ENCODE results near the gene SRRM3. TPM values are rescaled to one million over a fixed set of nuclear protein-coding genes. Genes with fewer than 3 reads are reported as not detected.
A peak's percentile ranks its signal among the peaks of the same experiment; 100 is the strongest.

Gene SRRM3
- total and polyA plus RNA-seq, 9 of the 15 experiments (the other 6 are each of a cell fraction or from before 2014, with no cell fraction given) = 0.04 to 0.91 (median 0.46) TPM; not detected in 2

- H3K4me1 ChIP-seq (replicated peaks in 1 of 2; ENCODE audit: control insufficient read depth in 2 of 2, insufficient read depth in 2 of 2, low read length in 2 of 2) = peaks cover 23 to 35% of the 10 kb centered on the region in 2 experiments; a peak in 4 of 5 replicates
- no peaks in the 10 kb centered on the region for H3K27me3 ChIP-seq (ENCODE audit: control insufficient read depth in 2 of 2, insufficient read depth in 2 of 2, low read length in 2 of 2)
- peak overlapping the region; percentile 99 for H2AFZ ChIP-seq (ENCODE audit: low read depth, low read length)
- WGBS (ENCODE audit: insufficient coverage, low coverage, missing lambda C conversion rate) = under 1% methylated on average over 43 of the region's 50 CpGs
- FAIRE-seq (peak; percentile 94), DNase-seq (ENCODE audit: extremely low read depth in 1 of 4, low spot score in 3 of 4) (peak; percentile 99 to 100 (median 100)), ATAC-seq (peak; percentile 97)
- intact Hi-C loops (cut with micrococcal nuclease) (loop anchor here (1.0 to 2.0 kb wide), 2 partner anchors 15 to 41 kb away; partner anchors contain the start of gene HSPB1), in situ Hi-C loops (cut with MboI) (no loop called here)
- H3K9ac ChIP-seq (ENCODE audit: insufficient read depth in 1 of 2, low read depth in 2 of 2, low read length in 2 of 2) = peak overlapping the region; percentile 70 to 93
- CTCF ChIA-PET (ENCODE audit: low intra/inter-chr PET ratio) = interaction anchor here (0.7 to 1.5 kb wide), 3 partner anchors 22 to 26 kb away, joined by 3 to 5 read pairs (median 3); no protein-coding TSS in a partner anchor
- POLR2A ChIA-PET = interaction anchor here (0.5 to 2.6 kb wide), 12 partner anchors 10 to 1022 kb away, joined by 3 to 11 read pairs (median 3); partner anchors contain the start of genes HSPB1 and ZP3
- H3K27ac ChIP-seq (ENCODE audit: extremely low read depth, low read depth, low read length) = peak overlapping the region; percentile 79
- H3K36me3 ChIP-seq (ENCODE audit: control insufficient read depth, insufficient read depth, low read length) = peaks cover 10% of the 10 kb centered on the region; the same call in 2 of the 3 replicates
- H3K4me2 ChIP-seq (ENCODE audit: insufficient read depth, low read length) = peak overlapping the region; percentile 96
- H4K20me1 ChIP-seq (replicated peaks; ENCODE audit: control insufficient read depth, insufficient read depth, low read length) = no peaks in the 10 kb centered on the region
- no TSS peak for BruUV-seq (replicated peaks)
- H3K79me2 ChIP-seq (ENCODE audit: control insufficient read depth, insufficient read depth, low read length) = peaks cover 17% of the 10 kb centered on the region
- no peaks in the 10 kb centered on the region for H3K9me3 ChIP-seq (replicated peaks; ENCODE audit: control insufficient read depth, insufficient read depth, low read depth, low read length)
- H3K4me3 ChIP-seq = peak overlapping the region; percentile 72
- no peaks in the 10 kb centered on the region for H3K9me1 ChIP-seq (ENCODE audit: control insufficient read depth, insufficient read depth, low read length)
- TF ChIP-seq YY1 (IDR thresholded peaks at IDR 0.05; ENCODE audit: borderline replicate concordance in 1 of 3, control insufficient read depth in 1 of 3, extremely low read depth in 1 of 3, insufficient read depth in 3 of 3, insufficient read length in 1 of 3, insufficient replicate concordance in 2 of 3, low read depth in 1 of 3, low read length in 2 of 3) (peak in 1 of 3 experiments; percentile 6), POLR2G (IDR thresholded peaks at IDR 0.05; ENCODE audit: low read depth, low read length) (peak; percentile 91), NCOA1 (IDR thresholded peaks at IDR 0.05; ENCODE audit: low read depth) (no peak), BRF1 (IDR thresholded peaks at IDR 0.05; ENCODE audit: borderline replicate concordance, extremely low read depth, insufficient read length) (no peak), POLR2A (conservative IDR thresholded peaks at IDR 0.05) (peak; percentile 72), ZSCAN29 (IDR thresholded peaks at IDR 0.05) (no peak), CTBP1 (IDR thresholded peaks at IDR 0.05; ENCODE audit: borderline replicate concordance) (peak; percentile 87), PHTF2 (CRISPR knock-in tag; IDR thresholded peaks at IDR 0.05) (no peak), MBD2 (IDR thresholded peaks at IDR 0.05; ENCODE audit: borderline replicate concordance, low read depth) (peak; percentile 91), BDP1 (IDR thresholded peaks at IDR 0.05; ENCODE audit: insufficient read depth, insufficient read length) (no peak), ATF4 (CRISPR knock-in tag; IDR thresholded peaks at IDR 0.05) (0 out of 2 replicates have a peak, but pooled peaks have one; percentile 5), ZNF146 (CRISPR knock-in tag; IDR thresholded peaks at IDR 0.05; ENCODE audit: unreplicated experiment) (no peak), SFPQ (IDR thresholded peaks at IDR 0.05; ENCODE audit: low read depth, low read length) (no peak), ZNF311 (CRISPR knock-in tag; IDR thresholded peaks at IDR 0.05) (no peak)
Observed at GRCh38 chr7:76317782-76318487, 116.2 kb downstream of the SRRM3 start.

Measured in K562 (cell line).